GM12873 (cell line): ENCODE results near the gene SLCO3A1.

ENCODE experiments used
- CTCF ChIP-seq: IDR thresholded peaks from 2 replicates; pipeline ENCODE4 v1.5.1; 2012; ENCODE audit warnings: low read depth, mild to moderate bottlenecking, moderate library complexity, low read length, control low read depth; ENCODE audit not compliant: insufficient read depth; ENCODE audit errors: missing control alignments

Gene SLCO3A1

GRCh38 chr15:91940496-91941381, 87.2 kb downstream of the SLCO3A1 start:
- TF ChIP-seq CTCF: no peak

GRCh38 chr15:91941871-91942658, 88.6 kb downstream of the SLCO3A1 start:
- TF ChIP-seq CTCF: no peak

- TF ChIP-seq CTCF: no peak
Observed at GRCh38 chr15:91942720-91943394, 89.3 kb downstream of the SLCO3A1 start.

GRCh38 chr15:91944331-91944730, 90.8 kb downstream of the SLCO3A1 start:
- TF ChIP-seq CTCF: no peak

- no peak for TF ChIP-seq CTCF
Observed at GRCh38 chr15:91945385-91945784, 91.9 kb downstream of the SLCO3A1 start.

GRCh38 chr15:91946075-91946474, 92.6 kb downstream of the SLCO3A1 start:
- TF ChIP-seq CTCF: no peak
